Measurements from ENCODE around the gene CENPP.
"Not testable (repeated sequence)": the region's sequence is repeated elsewhere in the genome, so short reads cannot be mapped to it uniquely, and the experiment has no call there.

The CENPP gene

DNA sequence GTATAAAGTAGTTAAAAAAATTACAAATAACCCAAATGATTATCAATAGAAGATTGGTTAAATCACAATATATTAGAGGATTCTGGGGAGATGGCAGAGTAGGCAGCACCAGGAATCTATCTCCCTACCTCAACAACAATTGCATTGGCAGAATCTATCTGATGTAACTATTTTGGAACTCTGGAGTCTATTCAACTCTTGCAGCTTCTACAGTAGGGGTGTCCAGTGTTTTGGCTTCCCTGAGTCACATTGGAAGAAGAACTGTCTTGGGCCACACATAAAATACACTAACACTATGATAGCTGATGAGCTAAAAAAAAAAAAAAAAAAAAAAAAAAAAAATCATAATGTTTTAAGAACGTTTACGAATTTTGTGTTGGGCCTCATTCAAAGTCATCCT is 239.2 kb downstream of the CENPP start:
- Histone ChIP-seq H3K4me3 (ENCODE audit: insufficient read depth, low read length, poor library complexity, severe bottlenecking) (no peak overlapping the region), H3K27me3 (ENCODE audit: low read length) (no peaks in the 10 kb centered on the region), H3K79me2 (ENCODE audit: insufficient read depth, low read length) (no peaks in the 10 kb centered on the region), H3K27ac (ENCODE audit: low read depth, low read length) (no peak overlapping the region), H3K36me3 (ENCODE audit: low read length) (peaks cover 4% of the 10 kb centered on the region; the same call in 1 of the 2 replicates), H3K9me3 (ENCODE audit: insufficient read depth, low read length) (no peaks in the 10 kb centered on the region), H3K9ac (ENCODE audit: low read length) (no peak overlapping the region), H3K9me2 (replicated peaks; ENCODE audit: insufficient read depth, low read length) (no peaks in the 10 kb centered on the region), H3F3A (ENCODE audit: insufficient read depth) (no peaks in the 10 kb centered on the region), H4K20me1 (ENCODE audit: low read depth, low read length) (no peaks in the 10 kb centered on the region), H3K4me2 (ENCODE audit: low read depth, low read length, poor library complexity, severe bottlenecking) (no peak overlapping the region), H2AFZ (ENCODE audit: low read depth, low read length, severe bottlenecking) (no peak overlapping the region)
- no peak for TF ChIP-seq EZH2phosphoT487 (conservative IDR thresholded peaks at IDR 0.05; ENCODE audit: low read length)
- TF ChIP-seq, protein P1, sequence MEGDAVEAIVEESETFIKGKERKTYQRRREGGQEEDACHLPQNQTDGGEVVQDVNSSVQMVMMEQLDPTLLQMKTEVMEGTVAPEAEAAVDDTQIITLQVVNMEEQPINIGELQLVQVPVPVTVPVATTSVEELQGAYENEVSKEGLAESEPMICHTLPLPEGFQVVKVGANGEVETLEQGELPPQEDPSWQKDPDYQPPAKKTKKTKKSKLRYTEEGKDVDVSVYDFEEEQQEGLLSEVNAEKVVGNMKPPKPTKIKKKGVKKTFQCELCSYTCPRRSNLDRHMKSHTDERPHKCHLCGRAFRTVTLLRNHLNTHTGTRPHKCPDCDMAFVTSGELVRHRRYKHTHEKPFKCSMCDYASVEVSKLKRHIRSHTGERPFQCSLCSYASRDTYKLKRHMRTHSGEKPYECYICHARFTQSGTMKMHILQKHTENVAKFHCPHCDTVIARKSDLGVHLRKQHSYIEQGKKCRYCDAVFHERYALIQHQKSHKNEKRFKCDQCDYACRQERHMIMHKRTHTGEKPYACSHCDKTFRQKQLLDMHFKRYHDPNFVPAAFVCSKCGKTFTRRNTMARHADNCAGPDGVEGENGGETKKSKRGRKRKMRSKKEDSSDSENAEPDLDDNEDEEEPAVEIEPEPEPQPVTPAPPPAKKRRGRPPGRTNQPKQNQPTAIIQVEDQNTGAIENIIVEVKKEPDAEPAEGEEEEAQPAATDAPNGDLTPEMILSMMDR (IDR thresholded peaks at IDR 0.05; ENCODE audit: insufficient read depth, low read length, poor library complexity, severe bottlenecking): no peak

DNA sequence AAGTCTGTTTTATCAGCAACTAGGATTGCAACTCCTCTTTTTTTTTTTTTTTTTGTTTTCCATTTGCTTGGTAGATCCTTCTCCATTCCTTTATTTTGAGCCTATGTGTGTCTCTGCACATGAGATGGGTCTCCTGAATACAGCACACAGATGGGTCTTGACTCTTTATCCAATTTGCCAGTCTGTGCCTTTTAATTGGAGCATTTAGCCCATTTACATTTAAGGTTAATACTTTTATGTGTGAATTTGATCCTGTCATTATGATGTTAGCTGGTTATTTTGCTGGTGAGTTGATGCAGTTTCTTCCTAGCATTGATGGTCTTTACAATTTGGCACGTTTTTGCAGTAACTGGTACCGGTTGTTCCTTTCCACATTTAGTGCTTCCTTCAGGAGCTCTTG is 246.1 kb downstream of the CENPP start:
- not testable (repeated sequence) for H2AFZ ChIP-seq (ENCODE audit: low read depth, low read length, severe bottlenecking); H3K36me3 ChIP-seq (ENCODE audit: low read length); H3K79me2 ChIP-seq (ENCODE audit: insufficient read depth, low read length); H3F3A ChIP-seq (ENCODE audit: insufficient read depth); H3K9me2 ChIP-seq (replicated peaks; ENCODE audit: insufficient read depth, low read length); H3K9ac ChIP-seq (ENCODE audit: low read length); H3K9me3 ChIP-seq (ENCODE audit: insufficient read depth, low read length); H3K27me3 ChIP-seq (ENCODE audit: low read length); H3K4me2 ChIP-seq (ENCODE audit: low read depth, low read length, poor library complexity, severe bottlenecking); H4K20me1 ChIP-seq (ENCODE audit: low read depth, low read length); H3K4me3 ChIP-seq (ENCODE audit: insufficient read depth, low read length, poor library complexity, severe bottlenecking); H3K27ac ChIP-seq (ENCODE audit: low read depth, low read length)

DNA sequence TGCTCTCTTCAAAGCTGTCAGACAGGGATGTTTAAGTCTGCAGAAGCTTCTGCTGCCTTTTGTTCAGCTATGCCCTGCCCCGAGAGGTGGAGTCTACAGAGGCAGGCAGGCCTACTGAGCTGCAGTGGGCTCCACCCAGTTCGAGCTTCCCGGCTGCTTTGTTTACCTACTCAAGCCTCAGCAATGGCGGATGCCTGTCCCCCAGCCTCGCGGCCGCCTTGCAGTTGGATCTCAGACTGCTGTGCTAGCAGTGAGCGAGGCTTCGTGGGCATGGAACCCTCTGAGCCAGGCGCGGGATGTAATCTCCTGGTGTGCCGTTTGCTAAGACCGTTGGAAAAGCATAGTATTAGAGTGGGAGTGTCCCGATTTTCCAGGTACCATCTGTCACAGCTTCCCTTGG is 247.9 kb downstream of the CENPP start:
- H3K27me3 ChIP-seq (ENCODE audit: low read length); H2AFZ ChIP-seq (ENCODE audit: low read depth, low read length, severe bottlenecking); H3K27ac ChIP-seq (ENCODE audit: low read depth, low read length); H3K79me2 ChIP-seq (ENCODE audit: insufficient read depth, low read length); H3K9ac ChIP-seq (ENCODE audit: low read length); H3K4me2 ChIP-seq (ENCODE audit: low read depth, low read length, poor library complexity, severe bottlenecking); H3K9me2 ChIP-seq (replicated peaks; ENCODE audit: insufficient read depth, low read length); H4K20me1 ChIP-seq (ENCODE audit: low read depth, low read length); H3K36me3 ChIP-seq (ENCODE audit: low read length); H3K4me3 ChIP-seq (ENCODE audit: insufficient read depth, low read length, poor library complexity, severe bottlenecking); H3F3A ChIP-seq (ENCODE audit: insufficient read depth); H3K9me3 ChIP-seq (ENCODE audit: insufficient read depth, low read length): not testable (repeated sequence)

DNA sequence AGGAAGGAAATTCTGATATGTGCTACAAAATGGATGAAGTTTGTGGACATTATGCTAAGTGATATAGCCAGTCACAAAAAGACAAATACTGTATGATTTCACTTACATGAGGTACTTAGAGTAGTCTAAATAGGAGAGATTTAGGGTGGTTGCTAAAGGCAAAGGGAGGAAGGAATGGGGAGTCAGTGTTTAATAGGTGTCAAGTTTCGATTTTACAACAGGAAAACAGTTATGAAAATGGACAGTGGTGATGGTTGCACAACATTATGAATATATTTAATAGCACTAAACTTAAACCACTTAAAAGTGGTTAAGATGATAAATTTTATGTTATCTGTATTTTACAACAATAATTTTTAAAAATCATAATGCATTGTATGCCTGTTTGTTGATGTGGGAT is 250.4 kb downstream of the CENPP start:
- no peaks in the 10 kb centered on the region for H3K36me3 ChIP-seq (ENCODE audit: low read length)
- no peaks in the 10 kb centered on the region for H4K20me1 ChIP-seq (ENCODE audit: low read depth, low read length)
- no peak overlapping the region for H3K27ac ChIP-seq (ENCODE audit: low read depth, low read length)
- H3K4me2 ChIP-seq (ENCODE audit: low read depth, low read length, poor library complexity, severe bottlenecking): no peak overlapping the region
- H3K9ac ChIP-seq (ENCODE audit: low read length): no peak overlapping the region
- TF ChIP-seq, protein P1 (IDR thresholded peaks at IDR 0.05; ENCODE audit: insufficient read depth, low read length, poor library complexity, severe bottlenecking): no peak
- TF ChIP-seq EZH2phosphoT487 (conservative IDR thresholded peaks at IDR 0.05; ENCODE audit: low read length): no peak
- H2AFZ ChIP-seq (ENCODE audit: low read depth, low read length, severe bottlenecking): no peak overlapping the region
- H3K4me3 ChIP-seq (ENCODE audit: insufficient read depth, low read length, poor library complexity, severe bottlenecking): no peak overlapping the region
- H3K9me2 ChIP-seq (replicated peaks; ENCODE audit: insufficient read depth, low read length): no peaks in the 10 kb centered on the region
- no peaks in the 10 kb centered on the region for H3F3A ChIP-seq (ENCODE audit: insufficient read depth)
- no peaks in the 10 kb centered on the region for H3K9me3 ChIP-seq (ENCODE audit: insufficient read depth, low read length)
- H3K79me2 ChIP-seq (ENCODE audit: insufficient read depth, low read length): no peaks in the 10 kb centered on the region
- H3K27me3 ChIP-seq (ENCODE audit: low read length): no peaks in the 10 kb centered on the region
